GM12878 (cell line): ENCODE measurements around the gene LRTM1. TPM values are rescaled to one million over a fixed set of nuclear protein-coding genes. Genes with fewer than 3 reads are reported as not detected.

Experiments
- ATAC-seq: fragments of 200-7000 bp; cut with Tn5 transposase; 3 replicates; pipeline ENCODE4 v1.9.1; 2020; ENCODE audit warnings: mild to moderate bottlenecking, moderate library complexity
- BruUV-seq: library from RNA; stranded (reverse); fragments of 400-500 nt; replicated peaks from 2 replicates; lab custom pipeline; 2021; lab: Mats Ljungman, UMichigan
- CTCF ChIA-PET: fragments of 300-600 bp; sonication (Branson Sonifier 250); formaldehyde crosslinking; extraction: SDS; loops from one replicate; lab custom pipeline; 2021; ENCODE audit warnings: inconsistent platforms; lab: Yijun Ruan, JAX
- POLR2A ChIA-PET: fragments of 350-600 bp; formaldehyde crosslinking; extraction: SDS; loops from one replicate; lab custom pipeline; 2021; ENCODE audit warnings: inconsistent platforms; lab: Charles Lee
- RAD21 ChIA-PET: fragments of 300-600 bp; sonication (Branson Sonifier 250); formaldehyde crosslinking; loops from one replicate; lab custom pipeline; 2023; ENCODE audit warnings: antibody characterized with exemption; ENCODE audit not compliant: unreplicated experiment; lab: Charles Lee
- SMC1A ChIA-PET: fragments of 300-600 bp; sonication (Branson Sonifier 250); formaldehyde crosslinking; loops from one replicate; lab custom pipeline; 2023; ENCODE audit not compliant: unreplicated experiment, uncharacterized antibody; lab: Charles Lee
- DNase-seq: peaks from one replicate; pipeline ENCODE4 v3.0.0-alpha.2; 2011; ENCODE audit warnings: low read depth, low spot score
- FAIRE-seq: peaks from 3 replicates; lab custom pipeline; 2011; peaks lifted over from hg19 to GRCh38; lab: Jason Lieb, UNC
- H2AFZ ChIP-seq: 2 replicates; pipeline ENCODE4 v1.6.0; 2011; ENCODE audit warnings: low read depth, low read length, control low read depth; ENCODE audit not compliant: control insufficient read depth
- H3K27ac ChIP-seq: 2 replicates; pipeline ENCODE4 v1.5.1; 2011; ENCODE audit warnings: control low read depth; ENCODE audit not compliant: control insufficient read depth, insufficient read depth
- H3K27me3 ChIP-seq, 2 experiments: replicated peaks in 1 of 2; 2 replicates each; pipeline versions ENCODE4 v1.6.0 to v1.6.1; 2011; ENCODE audit warnings: low read length in 1 of 2; ENCODE audit not compliant: control insufficient read depth in 2 of 2, insufficient read depth in 2 of 2
- H3K36me3 ChIP-seq, 2 experiments: 2 replicates each; pipeline ENCODE4 v1.5.1; 2011; ENCODE audit warnings: low read length in 1 of 2; ENCODE audit not compliant: control insufficient read depth in 2 of 2, insufficient read depth in 2 of 2
- H3K4me1 ChIP-seq: 2 replicates; pipeline ENCODE4 v1.6.1; 2011; ENCODE audit warnings: mild to moderate bottlenecking, low read length, moderate library complexity, mixed read lengths; ENCODE audit not compliant: control insufficient read depth, insufficient read depth
- H3K4me2 ChIP-seq: 2 replicates; pipeline ENCODE4 v1.6.0; 2011; ENCODE audit warnings: control low read depth; ENCODE audit not compliant: control insufficient read depth, insufficient read depth
- H3K4me3 ChIP-seq: fragments of 200-600 bp; sonication (generic); 2 replicates; pipeline ENCODE4 v1.5.1; 2016
- H3K79me2 ChIP-seq: 2 replicates; pipeline ENCODE4 v1.6.0; 2011; ENCODE audit warnings: low read length; ENCODE audit not compliant: control insufficient read depth, insufficient read depth
- H3K9ac ChIP-seq: 2 replicates; pipeline ENCODE4 v1.8.0; 2011; ENCODE audit warnings: low read length, control low read depth, mixed read lengths; ENCODE audit not compliant: control insufficient read depth, insufficient read depth
- H3K9me3 ChIP-seq: replicated peaks from 3 replicates; pipeline ENCODE4 v1.5.1; 2011; ENCODE audit warnings: mild to moderate bottlenecking, low read length; ENCODE audit not compliant: control insufficient read depth, insufficient read depth
- H4K20me1 ChIP-seq: 2 replicates; pipeline ENCODE4 v1.6.0; 2011; ENCODE audit not compliant: control insufficient read depth, insufficient read depth
- EGR1 ChIP-seq, 2 experiments: IDR thresholded peaks; 1 replicate in 1 of 2; 2 replicates in 1 of 2; pipeline ENCODE4 v1.6.1; 2011 to 2012; ENCODE audit warnings: low read depth in 2 of 2, low read length in 2 of 2, borderline replicate concordance in 1 of 2, mild to moderate bottlenecking in 1 of 2, moderate library complexity in 1 of 2
- ETV6 ChIP-seq, 2 experiments: fragments of 450-650 bp in 1 of 2; IDR thresholded peaks in 1 of 2; conservative IDR thresholded peaks in 1 of 2; 2 replicates each; pipeline ENCODE4 v1.6.1; 2014; ENCODE audit warnings: antibody characterized with exemption in 1 of 2, borderline replicate concordance in 1 of 2, low read depth in 1 of 2, mild to moderate bottlenecking in 1 of 2, moderate library complexity in 1 of 2
- HDAC6 ChIP-seq: fragments of 200-600 bp; sonication (generic); IDR thresholded peaks from one replicate; pipeline ENCODE4 v1.8.0; 2017; ENCODE audit warnings: antibody characterized with exemption; ENCODE audit not compliant: unreplicated experiment
- IKZF1 ChIP-seq: fragments of 450-650 bp; conservative IDR thresholded peaks from 2 replicates; pipeline ENCODE4 v1.6.1; 2017; ENCODE audit warnings: antibody characterized with exemption, mild to moderate bottlenecking
- JUNB ChIP-seq: IDR thresholded peaks from 2 replicates; pipeline ENCODE4 v1.6.1; 2016; ENCODE audit warnings: antibody characterized with exemption, mild to moderate bottlenecking
- KLF5 ChIP-seq: fragments of 450-650 bp; IDR thresholded peaks from 2 replicates; pipeline ENCODE4 v1.6.1; 2014; ENCODE audit warnings: mild to moderate bottlenecking; ENCODE audit not compliant: partially characterized antibody
- NRF1 ChIP-seq: conservative IDR thresholded peaks from 2 replicates; pipeline ENCODE4 v1.6.1; 2011; ENCODE audit warnings: mild to moderate bottlenecking, low read depth, low read length, improper control_type of control experiment
- POLR2A ChIP-seq: IDR thresholded peaks from 2 replicates; pipeline ENCODE4 v1.6.1; 2011; ENCODE audit warnings: low read depth, mild to moderate bottlenecking, low read length
- RFX5 ChIP-seq: IDR thresholded peaks from 2 replicates; pipeline ENCODE4 v1.6.1; 2011; ENCODE audit warnings: low read depth, low read length, improper control_type of control experiment
- SMAD5 ChIP-seq: IDR thresholded peaks from 2 replicates; pipeline ENCODE4 v1.6.1; 2016; ENCODE audit warnings: antibody characterized with exemption, low read depth
- SUPT20H ChIP-seq: IDR thresholded peaks from 2 replicates; pipeline ENCODE4 v1.6.1; 2011; ENCODE audit warnings: low read depth, mild to moderate bottlenecking, low read length, moderate library complexity, borderline replicate concordance; ENCODE audit not compliant: control insufficient read depth
- TCF3 ChIP-seq: IDR thresholded peaks from 2 replicates; pipeline ENCODE4 v1.6.1; 2012; ENCODE audit warnings: low read depth, mild to moderate bottlenecking, low read length, borderline replicate concordance; ENCODE audit not compliant: insufficient read depth
- ZNF384 ChIP-seq: IDR thresholded peaks from 2 replicates; pipeline ENCODE4 v1.6.1; 2012; ENCODE audit warnings: low read depth, mild to moderate bottlenecking, low read length, improper control_type of control experiment, borderline replicate concordance
- ZNF622 ChIP-seq: fragments of 450-650 bp; IDR thresholded peaks from 2 replicates; pipeline ENCODE4 v1.6.1; 2017; ENCODE audit warnings: mild to moderate bottlenecking, inconsistent platforms
- WGBS: methylation state at CpG from one replicate; pipeline ENCODE4 v1.1.6; 2016; ENCODE audit warnings: low lambda C conversion rate; ENCODE audit not compliant: insufficient replicate concordance, insufficient coverage; ENCODE audit errors: missing lambda C conversion rate; 5-methylcytosine and 5-hydroxymethylcytosine counted together
- in situ Hi-C: fragments of 300-500 bp; cut with MboI; formaldehyde crosslinking; loops from 9 replicates; pipeline ENCODE4 v1.14.3; 2018; ENCODE audit warnings: mixed read lengths
- intact Hi-C: fragments of 100-400 bp; cut with micrococcal nuclease; formaldehyde crosslinking; loops from one replicate; pipeline ENCODE4 v1.14.2; 2022; ENCODE audit not compliant: unreplicated experiment
- polyA plus RNA-seq, 11 experiments: library from polyadenylated mRNA; depleted of rRNA in 4 of 11; unstranded in 6 of 11; stranded (reverse) in 5 of 11; fragments of >200 nt; fragmentation: Nextera tagmentation in 4 of 11; fragmentation: Illumina TruSeq in 1 of 11; extraction: Ambion mirVana in 4 of 11; extraction: Trizol in 1 of 11; gene quantifications; 1 replicate in 1 of 11; 2 replicates in 10 of 11; pipeline versions ENCODE4 v1.2.1 to v1.2.3, GENCODE V29; 2011 to 2016; ENCODE audit warnings: inconsistent platforms in 2 of 11, missing spikeins in 2 of 11, low read depth in 1 of 11
- total RNA-seq, 4 experiments: library from RNA; depleted of rRNA in 3 of 4; stranded (reverse); fragments of >200 nt in 3 of 4; fragmentation: Illumina TruSeq in 1 of 4; extraction: Trizol in 1 of 4; gene quantifications; 2 replicates each; pipeline versions ENCODE4 v1.2.1 to v1.2.3, GENCODE V29; 2013 to 2021
- TF ChIP-seq, protein P1 (sequence below): fragments of 450-650 bp; formaldehyde crosslinking; IDR thresholded peaks from 2 replicates; pipeline ENCODE4 v1.5.0; 2022; ENCODE audit warnings: mild to moderate bottlenecking, missing genetic modification characterization
- TF ChIP-seq, protein P2 (sequence below): fragments of 450-650 bp; IDR thresholded peaks from 2 replicates; pipeline ENCODE4 v1.6.1; 2017; ENCODE audit warnings: low read depth, mild to moderate bottlenecking, moderate library complexity
- TF ChIP-seq, protein P3 (sequence below): fragments of 150-350 bp; IDR thresholded peaks from 2 replicates; pipeline ENCODE4 v1.6.1; 2014; ENCODE audit warnings: mild to moderate bottlenecking, low read depth, low read length
- TF ChIP-seq, protein P4 (sequence below): IDR thresholded peaks from 2 replicates; pipeline ENCODE4 v1.6.1; 2012; ENCODE audit warnings: low read depth, low read length, improper control_type of control experiment

LRTM1 gene
- total and polyA plus RNA-seq, 10 of the 15 experiments (the other 5 are each of a cell fraction or from before 2014, with no cell fraction given) = 0.08 TPM; not detected in 9

DNA sequence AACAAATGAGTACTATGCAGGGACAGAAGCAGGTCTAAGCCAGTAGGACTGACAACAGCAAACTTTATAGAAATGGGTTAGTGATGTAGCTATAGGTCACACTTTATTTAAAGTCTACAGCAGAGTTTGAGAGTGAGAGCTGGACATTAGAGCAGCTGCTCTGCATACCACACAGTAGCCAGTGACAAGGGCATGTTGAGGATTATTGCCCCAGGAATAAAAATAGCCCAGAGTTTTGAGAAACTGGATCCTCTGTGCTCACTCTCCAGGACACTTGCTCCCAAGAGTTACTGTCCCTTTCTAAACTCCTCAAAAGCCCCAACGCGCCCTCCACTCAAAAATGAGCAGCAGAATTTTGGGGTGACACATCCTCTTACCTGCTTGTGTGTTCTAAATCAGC lies 21.1 kb downstream of the LRTM1 start (continued):
- TF ChIP-seq, protein P1, sequence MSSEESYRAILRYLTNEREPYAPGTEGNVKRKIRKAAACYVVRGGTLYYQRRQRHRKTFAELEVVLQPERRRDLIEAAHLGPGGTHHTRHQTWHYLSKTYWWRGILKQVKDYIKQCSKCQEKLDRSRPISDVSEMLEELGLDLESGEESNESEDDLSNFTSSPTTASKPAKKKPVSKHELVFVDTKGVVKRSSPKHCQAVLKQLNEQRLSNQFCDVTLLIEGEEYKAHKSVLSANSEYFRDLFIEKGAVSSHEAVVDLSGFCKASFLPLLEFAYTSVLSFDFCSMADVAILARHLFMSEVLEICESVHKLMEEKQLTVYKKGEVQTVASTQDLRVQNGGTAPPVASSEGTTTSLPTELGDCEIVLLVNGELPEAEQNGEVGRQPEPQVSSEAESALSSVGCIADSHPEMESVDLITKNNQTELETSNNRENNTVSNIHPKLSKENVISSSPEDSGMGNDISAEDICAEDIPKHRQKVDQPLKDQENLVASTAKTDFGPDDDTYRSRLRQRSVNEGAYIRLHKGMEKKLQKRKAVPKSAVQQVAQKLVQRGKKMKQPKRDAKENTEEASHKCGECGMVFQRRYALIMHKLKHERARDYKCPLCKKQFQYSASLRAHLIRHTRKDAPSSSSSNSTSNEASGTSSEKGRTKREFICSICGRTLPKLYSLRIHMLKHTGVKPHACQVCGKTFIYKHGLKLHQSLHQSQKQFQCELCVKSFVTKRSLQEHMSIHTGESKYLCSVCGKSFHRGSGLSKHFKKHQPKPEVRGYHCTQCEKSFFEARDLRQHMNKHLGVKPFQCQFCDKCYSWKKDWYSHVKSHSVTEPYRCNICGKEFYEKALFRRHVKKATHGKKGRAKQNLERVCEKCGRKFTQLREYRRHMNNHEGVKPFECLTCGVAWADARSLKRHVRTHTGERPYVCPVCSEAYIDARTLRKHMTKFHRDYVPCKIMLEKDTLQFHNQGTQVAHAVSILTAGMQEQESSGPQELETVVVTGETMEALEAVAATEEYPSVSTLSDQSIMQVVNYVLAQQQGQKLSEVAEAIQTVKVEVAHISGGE = no peak
- no peak for TF ChIP-seq KLF5
- no peak for TF ChIP-seq EGR1 (IDR thresholded peaks at IDR 0.05; ENCODE audit: borderline replicate concordance in 1 of 2, low read depth in 2 of 2, low read length in 2 of 2)

DNA sequence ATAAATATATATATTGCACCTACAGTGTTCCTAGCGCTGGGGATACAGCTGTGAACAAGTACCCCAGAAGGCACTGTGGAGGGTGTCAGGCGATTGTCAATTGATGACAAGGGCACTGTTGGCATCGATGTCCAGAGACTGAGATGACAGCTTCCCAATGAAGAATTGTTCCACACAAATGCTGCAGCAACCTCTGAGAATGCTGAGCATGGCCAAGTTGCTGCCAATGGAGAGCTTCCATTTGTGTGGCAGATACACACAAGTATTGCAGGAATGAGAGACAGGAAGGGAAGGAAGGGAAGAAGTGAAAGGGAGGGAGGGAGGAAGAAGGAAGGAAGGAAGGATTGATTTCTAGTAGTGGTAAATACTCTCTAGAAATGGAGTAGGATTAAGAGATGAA lies 21.9 kb downstream of the LRTM1 start:
- Histone ChIP-seq H3K4me1 (no peaks in the 10 kb centered on the region), H3K9me3 (no peaks in the 10 kb centered on the region), H2AFZ (no peak overlapping the region), H3K79me2 (no peaks in the 10 kb centered on the region), H3K36me3 (no peaks in the 10 kb centered on the region), H3K4me3 (no peak overlapping the region), H3K4me2 (no peak overlapping the region), H3K9ac (no peak overlapping the region), H3K27me3 (no peaks in the 10 kb centered on the region), H3K27ac (no peak overlapping the region), H4K20me1 (no peaks in the 10 kb centered on the region)
- FAIRE-seq (no peak), ATAC-seq (no peak), DNase-seq (no peak)
- CTCF ChIA-PET = no interaction called here
- intact Hi-C loops (no loop called here), in situ Hi-C loops (no loop called here)
- WGBS = 0% methylated on average over 3 of the region's 3 CpGs
- POLR2A ChIA-PET = no interaction called here
- SMC1A ChIA-PET = no interaction called here
- BruUV-seq = no TSS peak
- RAD21 ChIA-PET = no interaction called here
- TF ChIP-seq IKZF1 = no peak
- no peak for TF ChIP-seq HDAC6
- TF ChIP-seq ETV6 (conservative IDR thresholded peaks at IDR 0.05 in 1 of 2, IDR thresholded peaks at IDR 0.05 in 1 of 2; ENCODE audit: borderline replicate concordance in 1 of 2, low read depth in 1 of 2) = no peak
- TF ChIP-seq SUPT20H = no peak
- TF ChIP-seq, protein P2, sequence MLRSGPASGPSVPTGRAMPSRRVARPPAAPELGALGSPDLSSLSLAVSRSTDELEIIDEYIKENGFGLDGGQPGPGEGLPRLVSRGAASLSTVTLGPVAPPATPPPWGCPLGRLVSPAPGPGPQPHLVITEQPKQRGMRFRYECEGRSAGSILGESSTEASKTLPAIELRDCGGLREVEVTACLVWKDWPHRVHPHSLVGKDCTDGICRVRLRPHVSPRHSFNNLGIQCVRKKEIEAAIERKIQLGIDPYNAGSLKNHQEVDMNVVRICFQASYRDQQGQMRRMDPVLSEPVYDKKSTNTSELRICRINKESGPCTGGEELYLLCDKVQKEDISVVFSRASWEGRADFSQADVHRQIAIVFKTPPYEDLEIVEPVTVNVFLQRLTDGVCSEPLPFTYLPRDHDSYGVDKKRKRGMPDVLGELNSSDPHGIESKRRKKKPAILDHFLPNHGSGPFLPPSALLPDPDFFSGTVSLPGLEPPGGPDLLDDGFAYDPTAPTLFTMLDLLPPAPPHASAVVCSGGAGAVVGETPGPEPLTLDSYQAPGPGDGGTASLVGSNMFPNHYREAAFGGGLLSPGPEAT = no peak
- TF ChIP-seq, protein P3, sequence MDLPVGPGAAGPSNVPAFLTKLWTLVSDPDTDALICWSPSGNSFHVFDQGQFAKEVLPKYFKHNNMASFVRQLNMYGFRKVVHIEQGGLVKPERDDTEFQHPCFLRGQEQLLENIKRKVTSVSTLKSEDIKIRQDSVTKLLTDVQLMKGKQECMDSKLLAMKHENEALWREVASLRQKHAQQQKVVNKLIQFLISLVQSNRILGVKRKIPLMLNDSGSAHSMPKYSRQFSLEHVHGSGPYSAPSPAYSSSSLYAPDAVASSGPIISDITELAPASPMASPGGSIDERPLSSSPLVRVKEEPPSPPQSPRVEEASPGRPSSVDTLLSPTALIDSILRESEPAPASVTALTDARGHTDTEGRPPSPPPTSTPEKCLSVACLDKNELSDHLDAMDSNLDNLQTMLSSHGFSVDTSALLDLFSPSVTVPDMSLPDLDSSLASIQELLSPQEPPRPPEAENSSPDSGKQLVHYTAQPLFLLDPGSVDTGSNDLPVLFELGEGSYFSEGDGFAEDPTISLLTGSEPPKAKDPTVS = no peak
- no peak for TF ChIP-seq POLR2A
- no peak for TF ChIP-seq NRF1
- no peak for TF ChIP-seq RFX5
- TF ChIP-seq, protein P4, sequence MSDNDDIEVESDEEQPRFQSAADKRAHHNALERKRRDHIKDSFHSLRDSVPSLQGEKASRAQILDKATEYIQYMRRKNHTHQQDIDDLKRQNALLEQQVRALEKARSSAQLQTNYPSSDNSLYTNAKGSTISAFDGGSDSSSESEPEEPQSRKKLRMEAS = no peak
- no peak for TF ChIP-seq ZNF622
- TF ChIP-seq ZNF384 = no peak
- TF ChIP-seq JUNB = no peak
- no peak for TF ChIP-seq SMAD5
- TF ChIP-seq TCF3 = no peak
